OCI-LY1 (cell line): ENCODE data around the gene PKD1.
"Not testable (repeated sequence)": the region's sequence is repeated elsewhere in the genome, so short reads cannot be mapped to it uniquely, and the experiment has no call there.

Experiments
- H2AFZ ChIP-seq: fragments of 200-600 bp; sonication (generic), shearing (Covaris generic); 2 replicates; pipeline ENCODE4 v1.6.0; 2014; ENCODE audit warnings: antibody characterized with exemption, mild to moderate bottlenecking, low read length
- H3F3A ChIP-seq: fragments of 200-600 bp; sonication (generic), shearing (Covaris generic); 2 replicates; pipeline ENCODE4 v1.6.0; 2014; ENCODE audit warnings: mild to moderate bottlenecking, antibody characterized with exemption, low read length, moderate library complexity; ENCODE audit not compliant: insufficient read depth
- H3K27ac ChIP-seq: fragments of 200-600 bp; sonication (generic); 2 replicates; pipeline ENCODE4 v1.5.1; 2014; ENCODE audit warnings: low read length, mixed run types, mild to moderate bottlenecking, low read depth; ENCODE audit not compliant: poor library complexity, severe bottlenecking
- H3K27me3 ChIP-seq: fragments of 200-600 bp; sonication (generic); 2 replicates; pipeline ENCODE4 v1.6.0; 2014; ENCODE audit warnings: antibody characterized with exemption, mild to moderate bottlenecking, low read length, moderate library complexity; ENCODE audit not compliant: insufficient read depth
- H3K36me3 ChIP-seq: fragments of 200-600 bp; sonication (generic); 2 replicates; pipeline ENCODE4 v1.6.1; 2014; ENCODE audit warnings: mild to moderate bottlenecking, antibody characterized with exemption, low read length, moderate library complexity, mixed read lengths; ENCODE audit not compliant: insufficient read depth
- H3K4me1 ChIP-seq: fragments of 200-600 bp; sonication (generic); 2 replicates; pipeline ENCODE4 v1.5.1; 2014; ENCODE audit warnings: mild to moderate bottlenecking, low read length, moderate library complexity; ENCODE audit not compliant: insufficient read depth, severe bottlenecking
- H3K4me2 ChIP-seq: fragments of 200-600 bp; sonication (generic), shearing (Covaris generic); 2 replicates; pipeline ENCODE4 v1.6.1; 2014; ENCODE audit warnings: low read length
- H3K4me3 ChIP-seq: fragments of 200-600 bp; sonication (generic); 2 replicates; pipeline ENCODE4 v1.5.1; 2014; ENCODE audit warnings: low read length, low read depth, mild to moderate bottlenecking, mixed read lengths; ENCODE audit not compliant: poor library complexity, severe bottlenecking
- H3K79me2 ChIP-seq: fragments of 200-600 bp; shearing (Covaris generic); 2 replicates; pipeline ENCODE4 v1.6.1; 2016; ENCODE audit warnings: mixed run types, low read length, mixed read lengths; ENCODE audit not compliant: insufficient read depth
- H3K9ac ChIP-seq: fragments of 200-600 bp; sonication (generic), shearing (Covaris generic); 2 replicates; pipeline ENCODE4 v1.6.1; 2014; ENCODE audit warnings: mild to moderate bottlenecking, low read length, mixed read lengths
- H3K9me2 ChIP-seq: fragments of 200-600 bp; sonication (generic), shearing (Covaris generic); 2 replicates; pipeline ENCODE4 v1.6.1; 2014; ENCODE audit warnings: low read depth, mild to moderate bottlenecking, low read length, mixed read lengths
- H3K9me3 ChIP-seq: fragments of 200-600 bp; shearing (Covaris generic); 2 replicates; pipeline ENCODE4 v1.6.1; 2014; ENCODE audit warnings: low read length, mixed read lengths
- H4K20me1 ChIP-seq: fragments of 200-600 bp; sonication (generic), shearing (Covaris generic); 2 replicates; pipeline ENCODE4 v1.6.0; 2016; ENCODE audit warnings: mild to moderate bottlenecking, low read length; ENCODE audit not compliant: insufficient read depth

The PKD1 gene

GRCh38 chr16:2129890-2130447 is 5.7 kb downstream of the PKD1 start:
- H4K20me1 ChIP-seq, H3K9ac ChIP-seq, H3K79me2 ChIP-seq, H3K36me3 ChIP-seq, H3K4me2 ChIP-seq, H3K9me3 ChIP-seq, H3K27ac ChIP-seq, H3F3A ChIP-seq, H3K9me2 ChIP-seq, H3K4me3 ChIP-seq, H3K27me3 ChIP-seq, H2AFZ ChIP-seq: not testable (repeated sequence)
- peaks cover 10% of the 10 kb centered on the region for H3K4me1 ChIP-seq

- not testable (repeated sequence) for H3K9me3 ChIP-seq, H3K36me3 ChIP-seq, H3K9ac ChIP-seq, H3K27me3 ChIP-seq, H3K79me2 ChIP-seq, H2AFZ ChIP-seq, H3K9me2 ChIP-seq, H3K4me2 ChIP-seq, H3K4me3 ChIP-seq, H4K20me1 ChIP-seq, H3F3A ChIP-seq
- Histone ChIP-seq H3K4me1 (peaks cover 10% of the 10 kb centered on the region), H3K27ac (peak overlapping the region; percentile 82)
These were observed 6.4 kb downstream of the PKD1 start for GRCh38 chr16:2129251-2129650.

- H3K27ac ChIP-seq, H3K9ac ChIP-seq, H3K9me3 ChIP-seq, H3K36me3 ChIP-seq, H3F3A ChIP-seq, H3K27me3 ChIP-seq, H3K9me2 ChIP-seq, H3K4me3 ChIP-seq, H3K79me2 ChIP-seq, H4K20me1 ChIP-seq, H2AFZ ChIP-seq, H3K4me2 ChIP-seq: not testable (repeated sequence)
- peaks cover 10% of the 10 kb centered on the region for H3K4me1 ChIP-seq
These were observed 7.9 kb downstream of the PKD1 start for GRCh38 chr16:2127630-2128280.

GRCh38 chr16:2126928-2127556 is 8.7 kb downstream of the PKD1 start:
- H3K4me2 ChIP-seq, H4K20me1 ChIP-seq, H3K79me2 ChIP-seq, H3K27ac ChIP-seq, H3F3A ChIP-seq, H3K9ac ChIP-seq, H3K9me3 ChIP-seq, H2AFZ ChIP-seq, H3K4me3 ChIP-seq, H3K36me3 ChIP-seq, H3K9me2 ChIP-seq, H3K27me3 ChIP-seq: not testable (repeated sequence)
- H3K4me1 ChIP-seq = peaks cover 10% of the 10 kb centered on the region

GRCh38 chr16:2126161-2126743 is 9.4 kb downstream of the PKD1 start:
- not testable (repeated sequence) for H3K4me2 ChIP-seq, H3K4me3 ChIP-seq, H2AFZ ChIP-seq, H3K9ac ChIP-seq, H3K9me3 ChIP-seq, H3K27ac ChIP-seq, H3K27me3 ChIP-seq, H3K79me2 ChIP-seq, H4K20me1 ChIP-seq, H3K36me3 ChIP-seq, H3F3A ChIP-seq, H3K9me2 ChIP-seq
- peaks cover 10% of the 10 kb centered on the region for H3K4me1 ChIP-seq

- not testable (repeated sequence) for H3K9me3 ChIP-seq, H2AFZ ChIP-seq, H3K4me3 ChIP-seq, H4K20me1 ChIP-seq, H3K9me2 ChIP-seq, H3K9ac ChIP-seq, H3K4me2 ChIP-seq, H3K79me2 ChIP-seq, H3K27me3 ChIP-seq, H3K36me3 ChIP-seq, H3F3A ChIP-seq, H3K27ac ChIP-seq
- H3K4me1 ChIP-seq = peaks cover 10% of the 10 kb centered on the region
These were observed 10.1 kb downstream of the PKD1 start for GRCh38 chr16:2125609-2126008.

- not testable (repeated sequence) for H3K9me2 ChIP-seq, H3K9ac ChIP-seq, H3K4me2 ChIP-seq, H3K9me3 ChIP-seq, H3K27me3 ChIP-seq, H3K36me3 ChIP-seq, H2AFZ ChIP-seq, H3K4me3 ChIP-seq, H3K79me2 ChIP-seq, H4K20me1 ChIP-seq, H3K27ac ChIP-seq, H3F3A ChIP-seq
- H3K4me1 ChIP-seq = peaks cover 10% of the 10 kb centered on the region
These were observed 10.8 kb downstream of the PKD1 start for GRCh38 chr16:2124694-2125444.
